ENCODE measurements around the gene IHH.

The IHH gene

DNA sequence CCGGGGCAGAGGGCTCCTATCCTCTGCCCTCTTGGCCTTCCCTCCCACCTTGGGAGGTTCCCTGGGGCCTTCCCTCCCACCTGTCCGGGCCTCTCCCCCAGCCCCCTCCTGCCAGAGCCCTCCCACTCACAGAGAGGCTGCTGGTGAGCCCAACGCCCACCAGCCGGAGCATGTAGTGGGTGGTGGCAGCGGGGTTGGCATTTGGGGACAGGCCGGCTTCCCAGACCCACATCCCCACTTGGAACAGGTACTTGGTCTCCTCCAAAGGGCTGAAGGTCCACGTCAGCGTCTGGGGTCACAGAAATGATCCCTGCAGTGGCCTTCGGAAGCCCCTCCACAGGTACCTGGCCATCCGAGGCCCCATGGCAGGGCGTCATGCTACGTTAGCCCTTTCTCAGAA, 38.7 kb downstream of the IHH start:
- TF ChIP-seq, protein P1, sequence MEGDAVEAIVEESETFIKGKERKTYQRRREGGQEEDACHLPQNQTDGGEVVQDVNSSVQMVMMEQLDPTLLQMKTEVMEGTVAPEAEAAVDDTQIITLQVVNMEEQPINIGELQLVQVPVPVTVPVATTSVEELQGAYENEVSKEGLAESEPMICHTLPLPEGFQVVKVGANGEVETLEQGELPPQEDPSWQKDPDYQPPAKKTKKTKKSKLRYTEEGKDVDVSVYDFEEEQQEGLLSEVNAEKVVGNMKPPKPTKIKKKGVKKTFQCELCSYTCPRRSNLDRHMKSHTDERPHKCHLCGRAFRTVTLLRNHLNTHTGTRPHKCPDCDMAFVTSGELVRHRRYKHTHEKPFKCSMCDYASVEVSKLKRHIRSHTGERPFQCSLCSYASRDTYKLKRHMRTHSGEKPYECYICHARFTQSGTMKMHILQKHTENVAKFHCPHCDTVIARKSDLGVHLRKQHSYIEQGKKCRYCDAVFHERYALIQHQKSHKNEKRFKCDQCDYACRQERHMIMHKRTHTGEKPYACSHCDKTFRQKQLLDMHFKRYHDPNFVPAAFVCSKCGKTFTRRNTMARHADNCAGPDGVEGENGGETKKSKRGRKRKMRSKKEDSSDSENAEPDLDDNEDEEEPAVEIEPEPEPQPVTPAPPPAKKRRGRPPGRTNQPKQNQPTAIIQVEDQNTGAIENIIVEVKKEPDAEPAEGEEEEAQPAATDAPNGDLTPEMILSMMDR (IDR thresholded peaks at IDR 0.05; ENCODE audit: low read depth, low read length), result no peak
- no peak overlapping the region for H3K4me3 ChIP-seq (replicated peaks in 1 of 2; ENCODE audit: low read depth in 2 of 2, low read length in 2 of 2)
- DNase-seq (ENCODE audit: low read depth in 2 of 2), result no peak

DNA sequence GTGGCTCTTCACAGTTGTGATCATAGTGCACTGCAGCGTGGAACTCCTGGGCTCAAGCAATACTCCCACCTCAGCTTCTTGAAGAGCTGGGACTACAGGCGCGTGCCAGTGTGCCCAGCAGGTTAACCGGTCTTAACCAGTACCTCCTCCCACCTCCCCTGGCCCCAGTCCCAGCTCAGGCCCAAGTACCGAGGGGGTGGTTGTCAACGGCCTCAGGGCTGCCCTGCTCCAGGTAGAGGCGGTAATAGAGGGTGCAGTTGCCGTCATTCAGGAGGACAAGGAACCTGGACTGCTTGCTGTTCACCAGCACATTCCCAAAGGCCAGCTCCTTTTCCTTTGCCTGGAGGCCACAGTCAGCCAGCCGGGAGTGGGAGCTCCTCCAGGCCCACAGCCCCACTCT, 39.1 kb downstream of the IHH start:
- DNase-seq (ENCODE audit: low read depth in 2 of 2), result no peak
- TF ChIP-seq, protein P1 (IDR thresholded peaks at IDR 0.05; ENCODE audit: low read depth, low read length), result no peak
- no peak overlapping the region for H3K4me3 ChIP-seq (replicated peaks in 1 of 2; ENCODE audit: low read depth in 2 of 2, low read length in 2 of 2)

DNA sequence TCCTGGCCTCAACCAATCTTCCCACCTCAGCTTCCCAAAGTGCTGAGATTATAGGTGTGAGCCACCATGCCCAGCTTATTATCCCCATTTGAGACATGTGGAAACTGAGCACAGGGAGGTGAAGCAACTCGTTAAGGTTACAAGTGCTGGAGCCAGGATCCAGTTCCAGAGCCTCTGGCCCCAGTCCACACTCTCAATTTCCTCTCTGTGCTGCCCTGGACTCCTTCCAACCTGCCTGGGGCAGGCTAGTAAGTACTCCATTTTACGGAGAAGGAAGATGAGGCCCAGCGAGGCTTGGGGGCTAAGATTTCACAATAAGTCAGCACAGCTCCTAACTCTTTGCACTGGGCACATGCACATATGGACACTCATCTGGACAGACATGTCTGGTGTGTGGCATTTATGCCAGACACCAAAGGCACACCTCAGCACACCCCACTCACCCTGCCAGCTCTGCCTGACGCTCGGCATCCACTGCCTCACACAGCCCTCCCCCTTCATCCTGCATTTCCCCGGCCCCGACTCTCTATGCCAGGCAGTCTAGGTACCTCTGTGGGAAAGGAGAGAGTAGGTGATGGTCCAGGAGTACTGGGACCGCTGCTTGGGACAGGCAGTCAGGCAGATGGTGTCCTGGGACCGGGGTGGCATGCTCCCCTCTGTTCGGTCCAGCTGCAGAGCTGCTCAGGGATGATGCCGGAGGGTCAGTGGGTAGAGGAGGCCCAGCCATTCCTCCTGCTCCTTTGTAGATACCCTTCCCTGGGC, 39.9 kb downstream of the IHH start:
- peak in 1 of 2 donors; percentile 61 for DNase-seq (ENCODE audit: low read depth in 2 of 2)
- TF ChIP-seq, protein P1 (IDR thresholded peaks at IDR 0.05; ENCODE audit: low read depth, low read length), result no peak
- H3K4me3 ChIP-seq (replicated peaks in 1 of 2; ENCODE audit: low read depth in 2 of 2, low read length in 2 of 2), result no peak overlapping the region

DNA sequence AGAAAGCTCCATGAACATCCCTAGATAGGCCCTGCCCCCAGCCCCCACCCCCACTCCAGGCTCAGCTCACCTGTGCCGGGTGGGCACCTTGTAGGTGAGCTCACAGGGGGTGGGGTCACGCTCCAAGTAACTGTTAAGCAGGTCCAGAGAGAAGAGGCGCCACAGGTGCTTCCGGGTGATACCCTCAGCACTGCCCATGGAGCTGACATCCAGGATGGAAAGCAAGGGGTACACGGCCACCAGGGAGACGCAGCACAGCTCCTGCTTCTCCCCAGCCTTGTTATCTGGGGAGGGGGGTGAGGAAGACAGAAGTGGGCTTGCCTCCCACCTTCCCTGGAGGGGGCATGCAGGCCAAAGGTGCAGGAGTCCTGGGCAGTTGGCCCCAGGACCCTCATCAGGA, 41.3 kb downstream of the IHH start:
- TF ChIP-seq, protein P1 (IDR thresholded peaks at IDR 0.05; ENCODE audit: low read depth, low read length), result no peak
- no peak overlapping the region for H3K4me3 ChIP-seq (replicated peaks in 1 of 2; ENCODE audit: low read depth in 2 of 2, low read length in 2 of 2)
- no peak for DNase-seq (ENCODE audit: low read depth in 2 of 2)

DNA sequence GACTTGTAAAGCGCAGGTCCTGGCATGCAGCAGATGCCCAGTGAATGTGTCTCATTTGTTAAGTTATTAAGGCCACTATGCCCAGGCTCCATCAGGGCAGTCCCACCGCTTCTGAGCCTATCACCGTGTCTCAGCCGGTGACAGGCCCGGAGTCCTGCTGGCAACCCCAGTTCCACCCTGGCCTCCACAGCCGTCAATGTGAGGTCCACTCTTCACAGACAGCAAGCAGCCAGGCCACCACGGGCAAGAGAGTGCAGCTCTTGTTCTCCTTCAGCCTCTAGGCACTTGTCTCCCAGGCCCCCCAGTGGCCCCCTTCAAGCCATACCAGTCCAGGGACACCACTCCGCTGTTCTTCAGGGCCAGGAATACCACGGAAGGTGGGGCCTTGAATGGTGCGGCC, 42.0 kb downstream of the IHH start:
- DNase-seq (ENCODE audit: low read depth in 2 of 2), result no peak
- TF ChIP-seq, protein P1 (IDR thresholded peaks at IDR 0.05; ENCODE audit: low read depth, low read length), result no peak

DNA sequence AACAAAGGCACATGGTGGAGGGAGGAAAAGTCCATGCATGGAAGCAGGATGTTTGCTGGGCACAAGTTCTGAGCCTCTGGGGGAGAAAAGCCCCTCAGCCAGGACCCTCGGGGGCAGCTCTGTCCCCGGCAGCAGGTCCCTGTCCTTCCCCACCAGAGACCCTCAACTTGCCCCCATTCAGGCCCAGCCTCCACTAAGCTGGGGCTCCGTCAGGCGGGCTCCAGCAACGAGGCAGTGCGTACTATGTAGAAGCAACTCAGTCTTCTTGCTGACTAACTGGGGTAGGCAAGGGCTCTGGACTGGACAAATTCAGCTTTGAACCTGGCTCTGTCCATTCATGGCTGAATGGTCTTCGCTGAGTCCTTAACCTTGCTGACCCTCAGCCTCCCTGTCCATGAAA, 42.4 kb downstream of the IHH start:
- TF ChIP-seq, protein P1 (IDR thresholded peaks at IDR 0.05; ENCODE audit: low read depth, low read length), result no peak
- H3K4me3 ChIP-seq (replicated peaks in 1 of 2; ENCODE audit: low read depth in 2 of 2, low read length in 2 of 2), result no peak overlapping the region
- no peak for DNase-seq (ENCODE audit: low read depth in 2 of 2)

More for the DNA sequence above, 42.0 kb downstream of the IHH start:
- H3K4me3 ChIP-seq (replicated peaks in 1 of 2; ENCODE audit: low read depth in 2 of 2, low read length in 2 of 2), result no peak overlapping the region

Data from cardiac fibroblast (primary cell).